Duodenal mucosa (tissue), 2 donors: ENCODE measurements around the gene SENP8.

Experiments
- H3K27ac ChIP-seq: one replicate; pipeline ENCODE4 v1.7.0; 2013; ENCODE audit warnings: low read depth, low read length
- H3K27me3 ChIP-seq, 2 donors: one replicate each; pipeline ENCODE4 v1.7.0; 2013; ENCODE audit warnings: low read length in 2 of 2, control low read depth in 1 of 2; ENCODE audit not compliant: insufficient read depth in 2 of 2, control insufficient read depth in 1 of 2
- H3K36me3 ChIP-seq, 2 donors: one replicate each; pipeline ENCODE4 v1.7.0; 2013; ENCODE audit warnings: low read length in 2 of 2, control low read depth in 1 of 2; ENCODE audit not compliant: insufficient read depth in 2 of 2, control insufficient read depth in 1 of 2
- H3K4me1 ChIP-seq, 2 donors: one replicate each; pipeline ENCODE4 v1.7.0; 2013; ENCODE audit warnings: low read length in 2 of 2, control low read depth in 1 of 2; ENCODE audit not compliant: insufficient read depth in 2 of 2, control insufficient read depth in 1 of 2
- H3K4me3 ChIP-seq, 2 donors: one replicate each; pipeline ENCODE4 v1.7.0; 2013; ENCODE audit warnings: low read length in 2 of 2, low read depth in 1 of 2
- H3K9ac ChIP-seq, 2 donors: one replicate each; pipeline ENCODE4 v1.7.0; 2013; ENCODE audit warnings: low read length in 2 of 2, low read depth in 1 of 2
- H3K9me3 ChIP-seq, 2 donors: one replicate each; pipeline ENCODE4 v1.7.0; 2013; ENCODE audit warnings: low read length in 2 of 2, control low read depth in 1 of 2; ENCODE audit not compliant: control insufficient read depth in 1 of 2

Gene SENP8

GRCh38 chr15:72183781-72184164, 65.6 kb downstream of the SENP8 start:
- Histone ChIP-seq H3K4me3 (peak overlapping the region; percentile 54 to 56), H3K27ac (no peak overlapping the region), H3K36me3 (no peaks in the 10 kb centered on the region), H3K9me3 (no peaks in the 10 kb centered on the region), H3K4me1 (peaks cover 5 to 11% of the 10 kb centered on the region in 2 donors), H3K9ac (peak overlapping the region in 1 of 2 donors; percentile 33), H3K27me3 (peaks cover 9 to 13% of the 10 kb centered on the region in 2 donors)

DNA sequence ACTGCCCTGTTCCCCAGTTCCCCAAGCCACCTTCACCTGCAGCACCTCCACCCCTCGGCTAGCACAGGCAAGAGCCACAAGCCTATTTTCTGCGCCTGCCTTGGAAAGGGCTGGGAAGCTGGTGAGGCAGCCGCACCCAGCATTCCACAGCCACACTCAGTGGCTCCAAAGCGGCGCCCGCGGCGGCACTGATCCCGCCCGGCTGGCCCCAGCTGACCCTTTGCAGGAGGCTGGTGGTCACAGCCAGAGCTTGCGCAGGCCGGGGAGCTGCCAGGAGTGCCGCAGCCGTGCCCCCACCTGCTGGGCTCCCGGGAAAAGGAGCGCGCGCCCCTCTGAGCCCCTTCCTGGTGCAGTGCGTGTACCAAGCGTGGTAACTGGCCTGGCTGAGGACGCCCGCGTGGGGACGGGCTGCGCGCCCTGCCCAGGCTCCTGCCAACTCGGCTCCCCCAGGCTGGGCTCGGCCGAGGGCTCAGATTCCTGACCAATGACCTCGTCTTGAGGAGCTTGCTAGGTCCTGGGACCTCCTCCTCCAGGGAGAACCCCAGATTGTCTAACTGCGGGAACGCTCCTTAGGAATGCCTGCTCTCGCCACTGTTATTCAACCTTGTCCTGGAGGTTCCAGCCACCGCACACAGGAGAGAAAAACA, 66.1 kb downstream of the SENP8 start:
- Histone ChIP-seq H3K4me1 (peaks cover 5 to 11% of the 10 kb centered on the region in 2 donors), H3K27ac (no peak overlapping the region), H3K36me3 (no peaks in the 10 kb centered on the region), H3K9me3 (no peaks in the 10 kb centered on the region), H3K9ac (peak overlapping the region in 1 of 2 donors; percentile 33), H3K27me3 (peaks cover 9 to 13% of the 10 kb centered on the region in 2 donors), H3K4me3 (peak overlapping the region; percentile 54 to 56)

DNA sequence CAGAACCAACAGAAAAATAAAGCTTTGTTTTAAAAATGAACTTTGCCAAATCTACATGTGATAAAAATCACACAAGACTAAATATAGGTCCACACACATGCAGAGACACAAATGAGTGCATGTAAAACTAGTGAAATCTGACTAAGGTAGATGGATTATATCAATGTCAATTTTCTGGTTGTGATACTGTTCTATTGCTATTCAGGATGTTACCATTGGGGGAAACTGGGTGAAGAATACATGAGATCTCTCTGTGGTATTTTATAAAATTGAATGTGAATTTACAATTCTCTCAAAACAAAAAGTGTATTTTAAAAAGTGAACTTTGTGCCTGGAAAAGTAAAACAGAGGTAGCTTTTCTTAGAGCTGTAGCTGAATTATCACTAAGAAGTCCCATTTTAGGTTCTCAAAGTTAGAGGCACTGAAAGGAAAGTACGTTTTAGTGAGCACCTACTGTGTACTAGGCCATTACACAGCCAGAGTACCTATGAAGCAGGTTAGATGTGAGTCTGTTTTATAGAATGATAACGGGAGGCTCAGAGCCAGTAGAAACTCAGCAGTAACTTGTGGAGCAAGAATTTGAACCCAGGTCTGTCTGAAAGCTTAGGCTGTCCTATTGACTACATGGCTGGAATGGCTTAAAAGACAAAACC, 71.2 kb downstream of the SENP8 start:
- H3K4me3 ChIP-seq, result no peak overlapping the region
- no peak overlapping the region for H3K9ac ChIP-seq
- no peaks in the 10 kb centered on the region for H3K9me3 ChIP-seq
- H3K27ac ChIP-seq, result no peak overlapping the region
- peaks cover 4 to 6% of the 10 kb centered on the region in 2 donors for H3K4me1 ChIP-seq
- no peaks in the 10 kb centered on the region for H3K36me3 ChIP-seq
- peaks cover 3 to 4% of the 10 kb centered on the region in 2 donors for H3K27me3 ChIP-seq

DNA sequence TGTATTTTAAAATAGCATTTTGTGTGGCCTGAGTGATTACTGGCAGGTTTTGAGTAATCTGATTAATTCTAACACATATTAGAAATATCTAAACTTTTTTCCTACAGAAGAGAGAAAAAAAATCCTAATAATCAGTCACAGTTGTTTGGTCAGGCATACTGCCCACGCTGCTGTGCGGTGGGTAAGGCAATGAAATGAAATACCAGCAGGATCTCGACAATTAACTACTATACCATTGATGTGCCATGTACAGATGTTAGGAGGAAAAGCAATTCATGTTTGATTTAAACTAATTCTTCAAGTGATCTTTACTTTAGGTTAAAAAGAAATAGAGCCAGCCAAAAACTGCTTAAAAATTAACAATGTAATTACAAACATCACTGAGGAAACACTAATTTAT, 74.2 kb downstream of the SENP8 start:
- no peak overlapping the region for H3K27ac ChIP-seq
- H3K4me1 ChIP-seq, result peaks cover 0 to 6% of the 10 kb centered on the region in 2 donors
- H3K27me3 ChIP-seq, result peaks cover 0 to 4% of the 10 kb centered on the region in 2 donors
- no peak overlapping the region for H3K9ac ChIP-seq
- H3K36me3 ChIP-seq, result no peaks in the 10 kb centered on the region
- H3K9me3 ChIP-seq, result no peaks in the 10 kb centered on the region
- H3K4me3 ChIP-seq, result no peak overlapping the region
